HepG2 (cell line): Measurements from ENCODE around the gene KRT40. TPM values are rescaled to one million over a fixed set of nuclear protein-coding genes. Genes with fewer than 3 reads are reported as not detected.

Experiments
- ARHGAP35 ChIP-seq: sonication (generic); formaldehyde crosslinking; IDR thresholded peaks from 2 replicates; pipeline ENCODE4 v1.9.0; 2022; ENCODE audit warnings: mild to moderate bottlenecking, inconsistent platforms, moderate library complexity, missing genetic modification reagents, borderline replicate concordance
- ASH2L ChIP-seq: fragments of 300-600, 200-600 bp; sonication (generic); IDR thresholded peaks from 2 replicates; pipeline ENCODE4 v1.7.0; 2017; ENCODE audit warnings: low read depth, mild to moderate bottlenecking, moderate library complexity, mixed read lengths, low read length; ENCODE audit not compliant: insufficient read length
- ATF2 ChIP-seq: sonication (generic); formaldehyde crosslinking; IDR thresholded peaks from 2 replicates; pipeline ENCODE4 v1.4.0; 2020; ENCODE audit warnings: missing genetic modification reagents
- ETV5 ChIP-seq: IDR thresholded peaks from 2 replicates; pipeline ENCODE4 v1.6.1; 2018; ENCODE audit warnings: missing biosample characterization, missing genetic modification reagents, inconsistent platforms, borderline replicate concordance
- EZH2 ChIP-seq: conservative IDR thresholded peaks from 2 replicates; pipeline ENCODE4 v1.6.1; 2012; ENCODE audit warnings: mild to moderate bottlenecking, low read depth, low read length, moderate library complexity
- GATAD1 ChIP-seq: IDR thresholded peaks from 2 replicates; pipeline ENCODE4 v1.6.1; 2016; ENCODE audit warnings: missing genetic modification reagents, missing compliant biosample characterization
- HMG20A ChIP-seq: IDR thresholded peaks from 2 replicates; pipeline ENCODE4 v1.6.1; 2016; ENCODE audit warnings: borderline replicate concordance
- HNRNPH1 ChIP-seq: fragments of 200-400 bp; formaldehyde crosslinking; optimal IDR thresholded peaks from 2 replicates; pipeline ENCODE3; 2017; ENCODE audit warnings: mild to moderate bottlenecking, low read depth, low read length
- HNRNPUL1 ChIP-seq: fragments of 200-400 bp; formaldehyde crosslinking; IDR thresholded peaks from 2 replicates; pipeline ENCODE4 v1.6.1; 2017; ENCODE audit warnings: low read depth, mild to moderate bottlenecking, low read length, moderate library complexity
- IRF2 ChIP-seq: IDR thresholded peaks from 2 replicates; pipeline ENCODE4 v1.6.1; 2018; ENCODE audit warnings: missing genetic modification reagents, missing compliant biosample characterization
- MEF2D ChIP-seq: sonication (generic); formaldehyde crosslinking; IDR thresholded peaks from 2 replicates; pipeline ENCODE4 v1.5.1; 2020; ENCODE audit warnings: mild to moderate bottlenecking, missing genetic modification reagents
- PHF21A ChIP-seq: sonication (generic); formaldehyde crosslinking; IDR thresholded peaks from 2 replicates; pipeline ENCODE4 v1.5.0; 2020; ENCODE audit warnings: mild to moderate bottlenecking, missing genetic modification reagents
- TARDBP ChIP-seq: sonication (generic); formaldehyde crosslinking; IDR thresholded peaks from 2 replicates; pipeline ENCODE4 v1.8.0; 2022; ENCODE audit warnings: mild to moderate bottlenecking, missing genetic modification reagents
- ZBTB20 ChIP-seq: sonication (generic); formaldehyde crosslinking; IDR thresholded peaks from 2 replicates; pipeline ENCODE4 v1.8.1; 2023; ENCODE audit warnings: missing genetic modification reagents, low read depth, mild to moderate bottlenecking, borderline replicate concordance
- ZNF407 ChIP-seq: sonication (generic); formaldehyde crosslinking; IDR thresholded peaks from one replicate; pipeline ENCODE4 v1.5.1; 2020; ENCODE audit warnings: mild to moderate bottlenecking, missing genetic modification reagents; ENCODE audit errors: not compliant biosample characterization
- ZNF503 ChIP-seq: sonication (generic); formaldehyde crosslinking; IDR thresholded peaks from 2 replicates; pipeline ENCODE4 v1.4.0; 2020; ENCODE audit warnings: missing genetic modification reagents
- ZNF576 ChIP-seq: sonication (generic); formaldehyde crosslinking; IDR thresholded peaks from 2 replicates; pipeline ENCODE4 v1.4.0; 2020; ENCODE audit warnings: mild to moderate bottlenecking, missing genetic modification reagents
- ZNF644 ChIP-seq: IDR thresholded peaks from 2 replicates; pipeline ENCODE4 v1.6.1; 2016; ENCODE audit warnings: low read depth
- ZSCAN9 ChIP-seq: IDR thresholded peaks from 2 replicates; pipeline ENCODE4 v1.6.1; 2016; ENCODE audit warnings: borderline replicate concordance
- polyA plus RNA-seq, 8 experiments: library from polyadenylated mRNA; depleted of rRNA in 3 of 8; stranded (reverse) in 7 of 8; unstranded in 1 of 8; fragments of >200 nt; fragmentation: Illumina TruSeq in 4 of 8; extraction: Trizol in 4 of 8; gene quantifications; 2 replicates each; pipeline versions ENCODE4 v1.2.1 to v1.2.3, GENCODE V29; 2011 to 2016; ENCODE audit warnings: low read depth in 4 of 8, missing spikeins in 1 of 8, mixed read lengths in 1 of 8; ENCODE audit not compliant: insufficient read depth in 1 of 8
- total RNA-seq, 5 experiments: library from RNA; depleted of rRNA; stranded (reverse); fragments of >200 nt; fragmentation: Illumina TruSeq; extraction: Trizol; gene quantifications; 2 replicates each; pipeline ENCODE4 v1.2.3, GENCODE V29; 2016; ENCODE audit warnings: low read depth in 1 of 5

The KRT40 gene
- total and polyA plus RNA-seq, 2 of the 13 experiments (the other 11 are each of a cell fraction or from before 2014, with no cell fraction given): not detected

DNA sequence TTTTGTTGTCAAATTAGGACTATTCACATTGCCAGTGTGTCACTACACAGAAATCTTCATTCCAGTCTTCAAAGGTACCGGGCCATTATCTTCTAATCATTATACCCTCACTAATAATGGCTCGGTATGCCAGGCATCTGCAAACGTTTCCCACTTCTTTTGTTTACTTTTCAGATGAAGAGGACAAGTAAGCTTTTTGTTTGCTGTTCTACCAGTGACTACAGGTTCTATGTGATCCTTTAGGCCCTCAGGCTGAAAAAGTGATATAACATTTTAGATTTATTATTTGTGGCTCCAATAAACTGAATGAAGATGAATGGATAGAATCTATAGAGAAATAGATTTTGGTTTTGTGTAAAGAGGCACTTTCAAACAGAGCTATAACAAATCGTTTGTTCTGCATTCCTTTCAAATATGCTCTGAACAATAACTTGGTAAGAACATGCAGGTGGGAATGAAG lies 25.2 kb upstream of the KRT40 start (continued):
- TF ChIP-seq ZNF407 (CRISPR knock-in tag) (no peak), ZNF503 (CRISPR knock-in tag) (peak; percentile 97), HNRNPUL1 (no peak), ZSCAN9 (CRISPR knock-in tag) (peak; percentile 53; the same call in 1 of the 2 replicates), ETV5 (CRISPR knock-in tag) (peak; percentile 58; the same call in 1 of the 2 replicates), ASH2L (peak; percentile 85), ZNF644 (peak; percentile 32; the same call in 1 of the 2 replicates), TARDBP (CRISPR knock-in tag) (peak; percentile 85), HNRNPH1 (no peak), EZH2 (no peak), ZBTB20 (CRISPR knock-in tag) (peak; percentile 44; the same call in 1 of the 2 replicates), GATAD1 (CRISPR knock-in tag) (0 out of 2 replicates have a peak, but pooled peaks have one; percentile 33), PHF21A (CRISPR knock-in tag) (peak; percentile 51; the same call in 1 of the 2 replicates), MEF2D (CRISPR knock-in tag) (peak; percentile 67), IRF2 (CRISPR knock-in tag) (peak; percentile 78; the same call in 1 of the 2 replicates), ARHGAP35 (CRISPR knock-in tag) (no peak), ZNF576 (CRISPR knock-in tag) (no peak), HMG20A (peak; percentile 96; the same call in 1 of the 2 replicates), ATF2 (peak; percentile 67; the same call in 1 of the 2 replicates)
